PFSK-1 (cell line): ENCODE measurements around the gene EBP.

ENCODE experiments used
- FOXP2 ChIP-seq: optimal IDR thresholded peaks from 2 replicates; pipeline ENCODE3; 2011; ENCODE audit warnings: borderline replicate concordance, control low read depth, inconsistent platforms; ENCODE audit not compliant: insufficient read depth; ENCODE audit errors: extremely low read length, extremely low read depth
- POLR2AphosphoS5 ChIP-seq: IDR thresholded peaks from 2 replicates; pipeline ENCODE4 v1.6.1; 2012; ENCODE audit warnings: low read depth, mild to moderate bottlenecking, control low read depth, low read length, moderate library complexity
- SIN3A ChIP-seq: IDR thresholded peaks from 2 replicates; pipeline ENCODE4 v1.6.1; 2012; ENCODE audit warnings: mild to moderate bottlenecking, low read length, moderate library complexity, borderline replicate concordance; ENCODE audit not compliant: insufficient read depth
- TAF1 ChIP-seq: IDR thresholded peaks from 2 replicates; pipeline ENCODE4 v1.6.1; 2012; ENCODE audit warnings: low read length, control low read depth, borderline replicate concordance; ENCODE audit not compliant: insufficient read depth
- TF ChIP-seq, protein P1 (sequence below), 2 experiments: IDR thresholded peaks; 2 replicates each; pipeline versions ENCODE4 v1.6.1 to v1.8.0; 2011 to 2012; ENCODE audit warnings: low read depth in 2 of 2, low read length in 2 of 2, control low read depth in 1 of 2, inconsistent platforms in 1 of 2, mild to moderate bottlenecking in 1 of 2, moderate library complexity in 1 of 2; ENCODE audit not compliant: insufficient read depth in 1 of 2

DNA sequence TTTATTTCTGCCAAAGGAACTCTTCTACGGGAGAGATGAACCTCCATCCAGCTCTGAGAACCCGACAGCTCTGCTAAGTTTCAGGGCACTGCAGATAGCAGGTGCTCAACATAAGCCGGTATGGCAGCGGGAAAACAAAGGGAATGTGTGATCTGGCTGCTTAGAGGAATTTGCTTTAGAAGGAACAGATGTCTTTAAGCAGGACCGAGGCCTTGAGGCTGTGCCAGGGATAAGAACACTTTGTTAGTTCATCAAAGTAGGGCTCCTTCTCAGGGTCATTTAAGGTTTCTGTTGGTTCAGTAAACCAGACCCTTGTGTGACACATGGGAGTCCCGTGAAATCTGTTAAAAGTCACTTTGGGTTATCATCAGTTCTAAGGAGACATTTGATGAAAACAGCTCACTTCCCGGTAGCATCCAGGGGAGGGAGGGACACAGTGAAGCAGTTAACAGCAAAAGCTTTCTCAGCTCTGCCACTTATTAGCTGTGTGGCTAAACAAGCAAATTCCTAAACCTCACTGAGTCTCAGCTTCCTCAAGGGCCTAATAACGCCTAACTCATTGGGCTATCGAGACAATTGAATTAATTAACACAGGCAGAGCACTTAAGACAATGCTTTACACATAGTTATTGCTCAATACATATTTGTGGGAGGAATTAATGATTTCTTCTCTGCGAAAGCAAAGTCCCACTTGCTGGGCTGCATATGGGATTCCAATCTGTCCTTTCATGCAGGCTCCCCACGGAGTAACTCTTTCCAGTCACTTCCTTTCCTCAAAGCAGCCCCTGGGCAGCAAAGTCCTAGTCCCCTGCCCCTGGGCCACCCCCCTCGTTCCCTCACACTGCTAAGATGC is 48.5 kb upstream of the EBP start:
- no peak for TF ChIP-seq TAF1
- TF ChIP-seq POLR2AphosphoS5 = no peak
- no peak for TF ChIP-seq FOXP2
- TF ChIP-seq SIN3A = no peak
- TF ChIP-seq, protein P1, sequence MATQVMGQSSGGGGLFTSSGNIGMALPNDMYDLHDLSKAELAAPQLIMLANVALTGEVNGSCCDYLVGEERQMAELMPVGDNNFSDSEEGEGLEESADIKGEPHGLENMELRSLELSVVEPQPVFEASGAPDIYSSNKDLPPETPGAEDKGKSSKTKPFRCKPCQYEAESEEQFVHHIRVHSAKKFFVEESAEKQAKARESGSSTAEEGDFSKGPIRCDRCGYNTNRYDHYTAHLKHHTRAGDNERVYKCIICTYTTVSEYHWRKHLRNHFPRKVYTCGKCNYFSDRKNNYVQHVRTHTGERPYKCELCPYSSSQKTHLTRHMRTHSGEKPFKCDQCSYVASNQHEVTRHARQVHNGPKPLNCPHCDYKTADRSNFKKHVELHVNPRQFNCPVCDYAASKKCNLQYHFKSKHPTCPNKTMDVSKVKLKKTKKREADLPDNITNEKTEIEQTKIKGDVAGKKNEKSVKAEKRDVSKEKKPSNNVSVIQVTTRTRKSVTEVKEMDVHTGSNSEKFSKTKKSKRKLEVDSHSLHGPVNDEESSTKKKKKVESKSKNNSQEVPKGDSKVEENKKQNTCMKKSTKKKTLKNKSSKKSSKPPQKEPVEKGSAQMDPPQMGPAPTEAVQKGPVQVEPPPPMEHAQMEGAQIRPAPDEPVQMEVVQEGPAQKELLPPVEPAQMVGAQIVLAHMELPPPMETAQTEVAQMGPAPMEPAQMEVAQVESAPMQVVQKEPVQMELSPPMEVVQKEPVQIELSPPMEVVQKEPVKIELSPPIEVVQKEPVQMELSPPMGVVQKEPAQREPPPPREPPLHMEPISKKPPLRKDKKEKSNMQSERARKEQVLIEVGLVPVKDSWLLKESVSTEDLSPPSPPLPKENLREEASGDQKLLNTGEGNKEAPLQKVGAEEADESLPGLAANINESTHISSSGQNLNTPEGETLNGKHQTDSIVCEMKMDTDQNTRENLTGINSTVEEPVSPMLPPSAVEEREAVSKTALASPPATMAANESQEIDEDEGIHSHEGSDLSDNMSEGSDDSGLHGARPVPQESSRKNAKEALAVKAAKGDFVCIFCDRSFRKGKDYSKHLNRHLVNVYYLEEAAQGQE (IDR thresholded peaks at IDR 0.05; ENCODE audit: insufficient read depth in 1 of 2, low read depth in 2 of 2, low read length in 2 of 2) = no peak
